Keratinocyte (primary cell): ENCODE measurements around the gene SF3B4. TPM values are rescaled to one million over a fixed set of nuclear protein-coding genes. Genes with fewer than 3 reads are reported as not detected.

Experiments
- DNase-seq: peaks from one replicate; pipeline ENCODE4 v3.0.0-alpha.2; 2011; ENCODE audit warnings: low read depth, missing footprints, low spot score
- FAIRE-seq: peaks from 2 replicates; lab custom pipeline; 2011; peaks lifted over from hg19 to GRCh38; lab: Jason Lieb, UNC
- H2AFZ ChIP-seq: 2 replicates; pipeline ENCODE4 v1.6.0; 2012; ENCODE audit warnings: low read length, control low read depth, inconsistent platforms; ENCODE audit not compliant: control insufficient read depth
- H3K27ac ChIP-seq: 2 replicates; pipeline ENCODE4 v1.5.1; 2011; ENCODE audit warnings: low read length; ENCODE audit not compliant: control insufficient read depth, insufficient read depth
- H3K27me3 ChIP-seq: 3 replicates; pipeline ENCODE4 v1.6.0; 2011; ENCODE audit warnings: low read length; ENCODE audit not compliant: control insufficient read depth, insufficient read depth; ENCODE audit errors: extremely low read depth
- H3K36me3 ChIP-seq, 2 experiments: 2 replicates in 1 of 2; 3 replicates in 1 of 2; pipeline ENCODE4 v1.5.1; 2011; ENCODE audit warnings: low read length in 2 of 2, mild to moderate bottlenecking in 1 of 2; ENCODE audit not compliant: control insufficient read depth in 2 of 2, insufficient read depth in 2 of 2; ENCODE audit errors: extremely low read depth in 1 of 2
- H3K4me1 ChIP-seq: 3 replicates; pipeline ENCODE4 v1.5.1; 2011; ENCODE audit warnings: low read length; ENCODE audit not compliant: control insufficient read depth, insufficient read depth; ENCODE audit errors: extremely low read depth
- H3K4me2 ChIP-seq: 3 replicates; pipeline ENCODE4 v1.6.0; 2011; ENCODE audit warnings: low read depth, low read length; ENCODE audit not compliant: control insufficient read depth, insufficient read depth; ENCODE audit errors: extremely low read depth
- H3K4me3 ChIP-seq, 3 experiments: fragments of 200-600 bp in 1 of 3; sonication (generic) in 1 of 3; 2 replicates in 2 of 3; 3 replicates in 1 of 3; pipeline ENCODE4 v1.5.1; 2011 to 2016; ENCODE audit warnings: low read length in 3 of 3, mild to moderate bottlenecking in 3 of 3, control low read depth in 2 of 3, inconsistent platforms in 1 of 3, low read depth in 1 of 3, mixed read lengths in 1 of 3, mixed run types in 1 of 3, moderate library complexity in 1 of 3; ENCODE audit not compliant: control insufficient read depth in 2 of 3, insufficient read depth in 2 of 3; ENCODE audit errors: extremely low read depth in 1 of 3
- H3K79me2 ChIP-seq: 2 replicates; pipeline ENCODE4 v1.6.0; 2012; ENCODE audit warnings: low read length; ENCODE audit not compliant: control insufficient read depth, insufficient read depth
- H3K9ac ChIP-seq: 3 replicates; pipeline ENCODE4 v1.6.0; 2011; ENCODE audit warnings: low read length; ENCODE audit not compliant: control insufficient read depth, insufficient read depth; ENCODE audit errors: extremely low read depth
- H3K9me1 ChIP-seq: 3 replicates; pipeline ENCODE4 v1.6.0; 2011; ENCODE audit warnings: low read length; ENCODE audit not compliant: control insufficient read depth, insufficient read depth; ENCODE audit errors: extremely low read depth
- H3K9me3 ChIP-seq: 2 replicates; pipeline ENCODE4 v1.5.1; 2012; ENCODE audit warnings: low read depth, low read length; ENCODE audit not compliant: control insufficient read depth
- H4K20me1 ChIP-seq: 3 replicates; pipeline ENCODE4 v1.6.0; 2011; ENCODE audit warnings: low read length; ENCODE audit not compliant: control insufficient read depth, insufficient read depth; ENCODE audit errors: extremely low read depth
- CTCF ChIP-seq, 3 experiments: IDR thresholded peaks in 1 of 3; conservative IDR thresholded peaks in 1 of 3; optimal IDR thresholded peaks in 1 of 3; 2 replicates in 2 of 3; 3 replicates in 1 of 3; pipeline versions ENCODE3 to v1.5.1; 2011; ENCODE audit warnings: low read length in 3 of 3, mild to moderate bottlenecking in 3 of 3, moderate library complexity in 2 of 3, control low read depth in 1 of 3, inconsistent platforms in 1 of 3; ENCODE audit not compliant: insufficient read depth in 2 of 3; ENCODE audit errors: extremely low read depth in 1 of 3
- EZH2 ChIP-seq: IDR thresholded peaks from one replicate; pipeline ENCODE4 v1.6.1; 2012; ENCODE audit warnings: inconsistent platforms, mild to moderate bottlenecking, low read length, moderate library complexity
- dilution Hi-C: fragments of 300-500 bp; cut with MboI; formaldehyde crosslinking; loops from one replicate; pipeline ENCODE4 v1.7.0; 2020; ENCODE audit warnings: low sequenced_read_pairs; ENCODE audit not compliant: extremely low pct_ligation_motif_present
- polyA plus RNA-seq, 5 experiments: library from polyadenylated mRNA; depleted of rRNA in 3 of 5; stranded (reverse) in 3 of 5; stranded (forward) in 1 of 5; unstranded in 1 of 5; fragments of >200 nt; gene quantifications; 1 replicate in 1 of 5; 2 replicates in 3 of 5; 3 replicates in 1 of 5; pipeline versions ENCODE4 v1.2.1 to v1.2.3, GENCODE V29; 2011 to 2012; ENCODE audit warnings: missing spikeins in 2 of 5, low read depth in 1 of 5, low replicate concordance in 1 of 5

Gene SF3B4
- polyA plus RNA-seq, 1 donor (not counting 4 experiments of a cell fraction or from before 2014, with no cell fraction given): 35.4 TPM

GRCh38 chr1:149967041-149967440 lies 39.4 kb upstream of the SF3B4 start:
- H3K9me3 ChIP-seq: no peaks in the 10 kb centered on the region
- TF ChIP-seq CTCF (optimal IDR thresholded peaks at IDR 0.05 in 1 of 3, IDR thresholded peaks at IDR 0.05 in 1 of 3, conservative IDR thresholded peaks at IDR 0.05 in 1 of 3; ENCODE audit: extremely low read depth in 1 of 3, insufficient read depth in 2 of 3, low read length in 3 of 3) (no peak), EZH2 (no peak)
- no peak overlapping the region for H3K27ac ChIP-seq
- H4K20me1 ChIP-seq: no peaks in the 10 kb centered on the region
- no peak overlapping the region for H3K9ac ChIP-seq
- no peak overlapping the region for H2AFZ ChIP-seq
- H3K27me3 ChIP-seq: no peaks in the 10 kb centered on the region
- no peaks in the 10 kb centered on the region for H3K4me1 ChIP-seq
- H3K4me3 ChIP-seq: no peak overlapping the region
- no peaks in the 10 kb centered on the region for H3K79me2 ChIP-seq
- no peak for DNase-seq
- no peaks in the 10 kb centered on the region for H3K9me1 ChIP-seq
- H3K4me2 ChIP-seq: no peak overlapping the region
- H3K36me3 ChIP-seq: peaks cover 15 to 23% of the 10 kb centered on the region in 2 experiments
- FAIRE-seq: no peak
- dilution Hi-C loops: no loop called here

- H3K9me3 ChIP-seq: no peaks in the 10 kb centered on the region
- FAIRE-seq (no peak), DNase-seq (no peak)
- H3K4me3 ChIP-seq: no peak overlapping the region
- peaks cover 3% of the 10 kb centered on the region for H3K4me1 ChIP-seq
- no peaks in the 10 kb centered on the region for H3K79me2 ChIP-seq
- no peaks in the 10 kb centered on the region for H4K20me1 ChIP-seq
- no peak overlapping the region for H2AFZ ChIP-seq
- H3K9ac ChIP-seq: no peak overlapping the region
- H3K36me3 ChIP-seq: peaks cover 15 to 21% of the 10 kb centered on the region in 2 experiments
- no peaks in the 10 kb centered on the region for H3K27me3 ChIP-seq
- TF ChIP-seq CTCF (optimal IDR thresholded peaks at IDR 0.05 in 1 of 3, IDR thresholded peaks at IDR 0.05 in 1 of 3, conservative IDR thresholded peaks at IDR 0.05 in 1 of 3; ENCODE audit: extremely low read depth in 1 of 3, insufficient read depth in 2 of 3, low read length in 3 of 3) (no peak), EZH2 (no peak)
- dilution Hi-C loops: no loop called here
- no peaks in the 10 kb centered on the region for H3K9me1 ChIP-seq
- no peak overlapping the region for H3K27ac ChIP-seq
- no peak overlapping the region for H3K4me2 ChIP-seq
Observed at GRCh38 chr1:149966405-149966804, 38.8 kb upstream of the SF3B4 start.
